HG03469 (cell line): ENCODE measurements around the gene FAM210B.
"Not testable (repeated sequence)": the region's sequence is repeated elsewhere in the genome, so short reads cannot be mapped to it uniquely, and the experiment has no call there.

Experiments
- ATAC-seq: cut with Tn5 transposase; IDR thresholded peaks from one replicate; pipeline ENCODE4 v1.9.1; 2021; ENCODE audit warnings: mild to moderate bottlenecking, moderate library complexity, moderate number of reproducible peaks; ENCODE audit not compliant: unreplicated experiment

FAM210B gene

DNA sequence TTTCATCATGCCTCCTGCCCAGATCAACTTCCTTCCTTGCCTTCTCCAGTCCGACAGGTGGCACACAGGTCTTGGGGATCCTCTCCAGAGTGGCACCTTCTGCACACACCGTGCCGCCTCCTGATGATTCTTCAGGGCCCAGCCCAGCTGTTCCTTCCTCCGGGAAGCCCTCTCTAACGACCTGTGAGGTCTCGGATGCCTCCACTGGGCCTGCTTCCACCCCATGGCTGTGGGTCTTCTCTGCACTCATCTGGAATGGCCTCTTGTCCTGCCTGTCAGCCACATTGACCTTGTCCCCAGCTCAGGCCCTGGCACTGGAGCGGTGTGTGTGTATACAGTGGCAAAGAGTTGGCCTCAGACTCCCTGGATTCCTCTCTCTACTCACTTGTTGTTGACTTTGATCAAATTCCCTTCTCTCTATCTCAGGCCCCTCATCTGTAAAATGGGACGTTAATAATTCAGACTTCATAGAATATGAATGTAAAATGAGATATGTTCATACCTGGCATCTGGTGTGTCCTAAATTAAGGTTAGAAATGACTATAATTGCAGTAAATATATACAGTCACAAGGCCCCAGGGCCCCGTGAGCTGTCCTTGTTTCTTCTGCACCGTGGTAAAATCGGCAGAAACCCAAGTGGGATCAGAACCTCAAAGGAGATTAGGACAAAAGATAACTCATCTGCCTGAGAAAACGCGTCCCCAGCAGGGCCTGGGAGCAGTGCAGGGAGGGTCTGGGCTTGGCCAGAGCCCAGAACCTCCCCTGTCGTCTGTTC, 1.5 kb downstream of the FAM210B start:
- ATAC-seq: no peak

DNA sequence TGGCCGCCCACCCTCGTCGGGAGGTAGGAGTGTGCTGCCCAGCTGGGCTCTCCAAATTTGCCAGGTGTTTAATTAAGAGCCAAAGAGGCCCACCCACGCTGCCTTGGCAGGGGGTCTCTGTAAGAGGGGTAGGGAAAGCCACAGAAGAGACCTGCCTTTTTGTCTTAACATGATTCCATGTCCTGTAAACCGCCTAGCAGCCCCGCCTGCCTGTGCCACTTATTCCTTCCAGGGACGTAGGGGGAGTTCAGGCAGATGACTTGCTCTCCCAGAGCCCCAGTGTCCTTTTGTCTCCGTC, 2.1 kb downstream of the FAM210B start:
- no peak for ATAC-seq

DNA sequence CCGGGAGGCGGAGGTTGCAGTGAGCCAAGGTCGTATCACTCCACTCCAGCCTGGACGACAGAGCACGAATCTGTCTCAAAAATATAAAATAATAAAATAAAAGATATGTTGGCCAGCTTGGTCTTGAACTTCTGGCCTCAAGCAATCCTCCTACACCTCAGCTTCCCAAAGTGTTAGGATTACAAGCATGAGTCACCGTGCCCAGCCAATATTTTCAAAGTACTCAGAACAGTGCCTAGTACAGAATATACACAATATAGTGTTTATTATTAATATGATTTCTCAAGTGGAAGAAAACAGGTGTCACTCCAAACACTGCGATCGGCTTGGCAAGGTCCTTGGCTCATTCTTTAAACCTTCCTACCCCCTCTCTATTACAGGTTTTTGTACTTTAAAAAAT, 3.1 kb downstream of the FAM210B start:
- ATAC-seq: no peak

DNA sequence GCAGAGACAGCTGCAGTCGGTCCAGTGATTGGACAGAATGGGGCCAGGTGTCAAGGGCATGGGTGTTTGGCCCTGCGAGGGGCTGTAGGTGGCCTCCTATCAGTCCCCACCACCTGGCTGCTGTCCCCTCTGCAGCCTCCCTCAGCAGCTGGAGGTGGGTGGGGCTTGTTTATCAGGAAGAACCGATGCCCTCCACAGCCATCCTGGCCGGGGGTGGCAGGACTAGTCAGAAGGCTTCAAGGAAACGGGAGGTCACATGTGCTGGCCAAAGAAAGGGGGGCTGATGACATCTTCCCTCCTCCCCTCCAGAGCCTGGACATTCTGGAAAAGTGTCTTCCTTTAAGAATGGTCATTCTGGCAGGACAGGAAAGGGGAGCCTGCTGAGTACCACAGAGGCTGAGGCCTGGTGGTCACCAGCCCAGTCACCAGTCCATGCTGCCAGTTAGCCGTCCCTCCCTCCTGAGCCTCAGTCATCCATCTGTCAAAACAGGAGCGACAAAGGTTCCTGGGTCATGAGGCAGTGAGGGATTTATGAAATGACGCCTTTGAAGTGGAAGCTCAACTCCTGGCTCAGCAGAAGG, 4.1 kb downstream of the FAM210B start:
- ATAC-seq: no peak

DNA sequence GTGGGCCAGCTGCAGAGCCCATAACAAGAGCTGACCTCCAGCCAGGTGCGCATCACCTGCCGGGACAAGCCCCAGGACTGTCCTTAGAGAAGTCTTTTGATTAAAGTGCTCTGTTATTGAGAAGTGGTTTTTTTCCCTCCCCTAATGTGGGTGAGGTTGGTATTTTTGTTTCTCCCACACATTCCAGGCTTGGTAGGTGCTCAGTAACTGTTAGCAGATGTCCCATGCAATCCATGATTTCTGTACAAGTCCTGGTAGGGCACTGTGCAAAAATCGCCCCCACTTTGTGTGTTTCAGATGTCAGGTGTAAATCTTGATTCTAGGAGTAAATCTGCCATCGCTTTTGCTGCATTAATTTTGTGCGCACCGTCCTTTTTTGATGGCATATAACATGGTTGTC, 4.7 kb downstream of the FAM210B start:
- ATAC-seq: no peak

DNA sequence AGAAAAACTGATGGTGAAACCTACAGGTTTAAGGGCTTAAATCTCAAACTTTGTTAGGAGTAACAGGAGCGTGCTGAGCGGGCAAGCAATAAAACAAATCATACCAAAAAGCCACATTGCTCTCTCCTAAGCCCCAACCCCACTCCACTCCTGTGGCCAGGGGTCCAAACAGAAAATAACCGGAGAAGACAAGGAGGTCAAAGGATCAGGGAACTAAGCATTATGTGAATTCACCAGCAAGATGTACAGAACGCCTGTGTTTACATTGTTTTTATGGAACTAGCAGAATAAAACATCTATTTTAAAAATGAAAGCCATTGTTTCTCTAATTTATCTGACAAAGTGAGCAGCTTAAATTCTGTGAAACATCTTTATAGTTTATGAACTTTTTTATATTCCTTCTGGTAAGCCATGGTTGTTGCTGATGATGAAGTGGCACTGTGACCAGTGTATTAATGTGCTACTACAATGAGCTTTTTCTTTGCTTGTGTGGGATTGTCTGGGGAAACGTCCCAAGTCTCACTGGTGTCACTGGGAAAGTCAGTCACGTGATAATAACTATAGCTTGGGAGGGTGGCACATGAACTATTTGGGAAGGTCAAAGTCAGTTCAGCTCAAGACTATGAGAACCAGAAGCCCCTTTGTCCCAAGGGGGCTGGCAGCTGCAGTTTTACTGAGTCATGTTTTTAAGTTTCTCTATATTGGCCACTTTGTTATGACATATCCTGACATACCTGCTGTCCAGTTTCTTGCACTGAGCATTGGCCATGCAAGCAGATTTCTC, 9.8 kb downstream of the FAM210B start:
- no peak for ATAC-seq

DNA sequence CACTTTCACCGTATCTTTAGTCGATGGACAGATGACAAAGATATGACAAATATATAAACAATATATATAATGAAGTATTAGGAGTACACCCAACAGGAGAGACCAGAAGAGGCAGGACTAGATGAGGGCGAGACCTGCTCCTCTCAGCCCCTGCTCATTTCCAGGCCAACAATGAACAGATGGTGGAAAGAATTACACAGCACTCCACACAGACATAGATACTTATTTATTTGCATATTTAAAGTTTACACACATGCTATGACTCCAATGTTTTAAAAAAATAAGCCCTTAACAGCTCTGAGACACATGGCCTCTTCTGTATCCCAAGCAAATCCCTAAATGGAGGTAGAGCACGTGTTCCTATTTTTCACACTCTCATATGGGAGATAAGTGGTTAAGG, 10.4 kb downstream of the FAM210B start:
- ATAC-seq: no peak

DNA sequence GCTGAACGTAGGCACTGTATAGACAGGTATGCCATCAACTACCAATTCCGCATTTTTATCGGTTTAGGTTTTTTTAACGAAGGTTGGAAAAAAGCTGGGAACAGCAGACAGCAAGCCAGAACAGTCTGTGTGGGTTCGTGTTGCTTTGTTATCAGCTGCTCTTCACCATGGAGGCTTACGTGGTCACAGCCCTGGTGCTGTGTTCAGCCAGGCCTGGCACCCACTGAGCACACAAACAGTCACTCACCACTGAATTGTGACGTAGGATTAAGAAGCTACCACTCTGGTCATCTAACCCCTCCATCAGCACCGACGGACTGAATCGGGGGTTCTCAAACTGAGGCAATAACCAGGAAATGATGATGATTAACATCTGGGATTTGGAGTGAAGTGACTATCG, 13.2 kb downstream of the FAM210B start:
- no peak for ATAC-seq

DNA sequence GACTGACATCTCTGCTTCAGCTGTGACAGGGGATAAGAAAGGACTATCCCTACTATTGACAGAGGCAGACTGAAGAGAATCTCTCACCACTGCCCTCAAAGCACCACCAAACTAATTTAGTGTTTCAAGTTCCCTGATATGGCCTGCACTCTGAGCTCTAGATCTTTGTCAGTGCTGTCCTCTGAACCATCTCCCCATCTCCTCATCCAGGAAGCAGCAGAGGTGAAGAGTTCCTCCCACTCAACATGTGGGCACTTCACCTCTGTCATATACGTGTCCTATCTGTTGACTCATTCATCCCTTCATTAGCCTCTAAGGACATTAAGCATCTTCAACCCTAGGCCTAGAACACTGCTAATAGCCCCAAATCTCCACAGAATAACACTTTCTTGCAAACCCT, 14.1 kb downstream of the FAM210B start:
- ATAC-seq: no peak

DNA sequence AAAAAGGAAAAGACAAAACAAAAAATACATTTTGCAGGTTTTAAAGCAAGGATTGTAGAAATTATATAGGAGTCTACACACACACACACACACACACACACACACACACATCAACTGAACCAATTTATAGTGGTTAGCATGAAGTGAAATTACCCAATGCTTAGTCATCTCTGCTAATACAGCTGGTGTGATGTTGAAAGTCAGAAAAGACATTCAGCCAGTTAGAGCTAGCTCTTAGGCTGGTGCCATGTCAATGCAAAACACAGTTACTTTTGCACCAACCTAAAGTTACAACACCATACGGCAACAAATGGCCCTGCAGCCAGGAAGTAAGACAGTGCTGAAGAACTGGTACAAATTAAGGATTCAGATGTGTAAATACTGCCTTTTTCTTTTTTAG, 15.2 kb downstream of the FAM210B start:
- no peak for ATAC-seq

DNA sequence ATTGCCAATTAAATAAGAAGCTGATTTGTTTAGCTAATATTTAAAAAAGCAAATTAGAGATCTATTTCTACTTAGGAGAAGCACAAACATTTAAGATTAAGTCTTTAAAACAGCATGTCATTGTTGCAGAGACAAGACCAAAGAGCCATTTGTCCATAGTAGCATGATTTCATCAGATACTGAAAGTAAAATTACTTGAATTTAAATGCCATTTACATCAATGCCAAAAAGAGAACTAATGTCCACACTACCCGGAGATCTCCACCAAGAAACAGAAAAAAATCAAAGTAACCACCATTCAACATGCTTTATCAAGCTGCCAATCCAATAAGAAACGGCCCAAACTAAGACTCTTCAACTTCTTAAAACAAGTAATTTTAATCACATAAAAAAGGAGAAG, 17.6 kb downstream of the FAM210B start:
- no peak for ATAC-seq

DNA sequence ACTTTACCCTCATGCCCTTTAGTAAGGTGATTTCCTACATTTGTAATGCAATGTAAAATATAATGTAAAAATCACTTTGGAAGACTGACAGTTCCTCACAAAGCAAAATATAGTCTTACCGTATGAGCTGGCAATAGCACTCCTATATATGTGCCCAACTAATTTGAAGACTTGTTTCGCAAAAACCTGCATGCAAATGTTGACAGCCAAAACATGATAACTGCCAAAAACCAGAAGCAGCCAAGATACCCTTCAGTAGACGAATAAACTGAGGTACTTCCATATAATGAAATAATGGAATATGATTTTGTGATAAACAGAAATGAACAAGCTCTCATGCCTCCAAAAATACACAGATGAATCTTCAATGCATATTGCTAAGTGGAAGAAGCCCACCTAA, 19.6 kb downstream of the FAM210B start:
- no peak for ATAC-seq

DNA sequence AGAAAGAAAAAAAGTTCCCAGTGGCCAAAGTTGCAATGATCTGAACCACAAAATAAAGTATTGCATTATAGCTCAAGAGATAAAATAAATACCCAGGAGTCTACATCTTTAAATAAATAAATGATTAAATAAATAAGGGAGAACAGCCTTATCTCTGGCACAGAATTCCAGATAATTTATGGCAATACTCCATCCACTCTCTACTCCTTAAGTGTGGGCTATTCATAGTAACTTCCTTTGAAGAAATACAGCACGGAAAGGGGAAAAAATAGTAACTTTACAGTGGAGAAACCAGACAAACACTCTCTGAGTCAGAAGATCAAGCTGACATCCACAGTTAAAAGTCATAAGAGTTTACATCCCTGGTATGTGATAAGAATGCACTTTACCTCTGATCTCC, 21.6 kb downstream of the FAM210B start:
- no peak for ATAC-seq

DNA sequence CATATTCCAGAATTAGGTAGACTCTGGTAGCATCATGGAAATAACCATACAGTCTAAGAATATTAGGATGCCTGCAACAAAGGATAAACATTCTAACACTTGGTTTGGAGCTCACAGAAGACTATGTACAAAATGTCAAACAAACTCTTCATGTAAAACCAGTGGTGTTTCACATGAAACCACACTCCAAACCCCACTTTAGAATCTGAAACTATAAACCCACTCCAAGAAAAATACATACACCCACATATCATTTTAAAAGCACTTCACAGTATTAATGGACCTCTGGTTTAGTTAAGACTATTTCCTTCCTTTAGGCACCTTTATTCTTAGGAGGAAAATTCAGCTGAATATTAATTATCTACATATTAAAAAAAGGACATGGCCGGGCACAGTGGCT, 22.7 kb downstream of the FAM210B start:
- ATAC-seq: no peak

DNA sequence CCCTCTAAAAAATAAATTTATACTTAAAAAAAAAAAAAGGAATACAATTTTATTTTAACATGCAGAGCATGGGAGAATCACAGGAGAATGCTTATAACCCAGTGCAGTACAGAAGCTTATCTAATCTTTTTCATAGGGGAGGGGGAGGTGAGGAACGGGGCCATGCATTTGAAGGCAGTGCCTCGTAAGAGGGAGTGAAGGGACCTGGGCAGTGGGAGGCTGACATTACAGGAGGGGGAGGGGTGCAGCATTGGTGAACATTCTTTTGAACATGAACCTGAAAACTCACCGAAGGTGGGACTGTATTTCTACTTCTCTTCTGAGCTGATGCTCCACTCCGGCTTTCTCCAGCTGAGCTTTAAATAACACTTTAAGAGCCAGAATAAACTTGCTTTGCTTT, 23.9 kb downstream of the FAM210B start:
- no peak for ATAC-seq

DNA sequence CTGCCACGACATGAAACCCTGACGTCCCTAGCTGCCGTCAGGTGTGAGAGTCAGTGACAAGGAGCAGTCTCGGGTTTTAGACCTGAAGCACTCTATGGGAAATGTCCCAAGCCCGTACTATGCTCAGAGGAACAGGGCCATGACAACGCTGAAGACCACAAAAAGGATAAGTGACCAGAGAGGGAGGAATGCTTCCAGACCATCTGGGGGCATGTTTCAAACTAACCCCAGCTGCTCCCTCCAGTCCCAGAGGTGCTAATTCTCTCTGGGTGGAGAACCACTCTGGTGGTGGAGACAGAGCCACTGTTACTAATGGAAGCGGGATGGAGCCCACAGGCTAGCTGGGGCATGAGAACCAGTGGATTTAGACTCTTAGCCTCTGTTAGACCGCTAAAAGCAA, 24.6 kb downstream of the FAM210B start:
- ATAC-seq: no peak

DNA sequence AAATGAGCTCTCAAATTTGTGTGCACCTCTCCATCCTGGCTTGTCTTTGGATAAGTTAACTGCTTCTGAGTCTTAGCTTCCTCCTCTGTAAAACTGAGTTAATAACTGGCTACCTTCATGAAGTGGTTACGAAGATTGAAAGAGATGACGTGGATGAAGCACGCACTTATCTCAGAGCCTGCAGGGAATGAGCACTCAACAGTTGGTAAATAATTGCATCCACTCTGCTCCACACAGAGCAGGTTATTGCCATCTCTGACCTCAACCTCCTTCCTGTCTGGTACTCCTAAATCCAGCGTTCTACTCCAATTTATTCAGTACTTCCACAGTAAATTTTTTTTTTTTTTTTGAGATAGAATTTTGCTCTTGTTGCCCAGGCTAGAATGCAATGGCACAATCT, 26.4 kb downstream of the FAM210B start:
- no peak for ATAC-seq

DNA sequence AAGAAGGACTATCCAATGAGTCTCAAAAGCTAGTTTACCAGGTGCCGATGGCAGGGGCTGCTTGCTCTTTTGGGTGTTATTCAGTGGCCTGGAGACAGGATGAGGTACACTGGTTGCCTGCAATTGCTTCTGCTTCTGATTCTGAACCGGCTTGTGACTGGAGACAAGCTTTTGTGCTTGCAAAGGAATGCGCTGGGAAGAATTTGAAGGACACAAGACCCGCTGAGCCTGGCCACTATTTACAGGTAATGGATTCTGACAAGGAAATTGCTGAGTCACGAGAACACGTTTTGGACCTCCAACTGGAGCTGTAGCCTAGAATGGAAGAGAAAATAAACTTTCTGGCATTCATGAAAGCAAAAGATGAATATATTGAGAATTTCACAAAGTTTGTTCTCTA, 27.4 kb downstream of the FAM210B start:
- ATAC-seq: no peak

DNA sequence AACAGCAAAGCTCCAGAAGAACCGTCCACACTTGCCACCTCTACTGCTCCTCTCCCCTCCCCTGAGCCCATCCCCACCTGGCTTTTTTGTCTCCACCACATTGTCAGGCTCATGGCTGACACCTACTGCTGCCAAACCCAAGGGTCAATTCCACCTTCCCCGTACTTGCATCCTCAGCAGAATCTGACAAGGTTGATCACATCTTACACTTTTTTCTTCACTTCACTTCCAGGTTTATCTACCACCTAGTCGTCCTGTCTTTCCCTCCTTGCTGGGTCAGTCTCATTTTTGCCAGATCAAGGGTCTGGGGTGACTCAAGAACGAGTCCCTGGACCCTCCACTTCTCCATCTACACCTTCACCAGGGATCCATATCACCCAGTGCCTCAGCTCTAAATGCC, 30.1 kb downstream of the FAM210B start:
- no peak for ATAC-seq

DNA sequence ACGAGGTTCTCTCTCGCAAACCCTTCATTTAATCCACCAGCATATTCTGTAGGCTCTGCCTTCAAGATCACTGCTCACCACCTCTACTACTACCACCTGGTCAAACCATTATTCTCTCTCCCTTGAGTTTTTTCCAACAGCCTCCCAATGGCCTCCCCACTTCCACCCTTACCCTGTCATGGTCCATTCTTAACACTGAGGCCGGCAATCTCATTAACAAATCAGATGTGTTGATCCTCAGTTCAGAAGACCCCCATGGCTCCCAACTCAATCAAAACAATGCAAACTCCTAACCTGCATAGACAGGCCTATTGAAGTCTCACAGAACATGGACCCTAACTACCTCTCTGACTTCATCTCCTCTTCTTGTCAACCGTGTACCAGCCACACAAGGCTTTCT, 31.0 kb downstream of the FAM210B start:
- ATAC-seq: no peak

DNA sequence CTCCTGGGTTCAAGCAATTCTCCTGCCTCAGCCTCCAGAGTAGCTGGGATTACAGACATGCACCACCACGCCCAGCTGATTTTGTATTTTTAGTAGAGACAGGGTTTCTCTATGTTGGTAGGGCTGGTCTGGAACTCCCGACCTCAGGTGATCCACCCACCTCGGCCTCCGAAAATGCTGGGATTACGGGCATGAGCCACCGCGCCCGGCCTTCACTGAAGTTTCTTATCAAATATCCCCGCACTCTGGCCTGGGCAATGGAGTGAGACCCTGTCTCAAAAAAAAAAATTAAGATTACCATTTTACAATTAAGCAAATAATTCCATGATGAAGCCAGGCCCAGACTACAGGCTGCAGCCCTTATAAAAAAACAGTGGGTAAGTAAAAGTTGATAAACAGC, 31.6 kb downstream of the FAM210B start:
- ATAC-seq: not testable (repeated sequence)

DNA sequence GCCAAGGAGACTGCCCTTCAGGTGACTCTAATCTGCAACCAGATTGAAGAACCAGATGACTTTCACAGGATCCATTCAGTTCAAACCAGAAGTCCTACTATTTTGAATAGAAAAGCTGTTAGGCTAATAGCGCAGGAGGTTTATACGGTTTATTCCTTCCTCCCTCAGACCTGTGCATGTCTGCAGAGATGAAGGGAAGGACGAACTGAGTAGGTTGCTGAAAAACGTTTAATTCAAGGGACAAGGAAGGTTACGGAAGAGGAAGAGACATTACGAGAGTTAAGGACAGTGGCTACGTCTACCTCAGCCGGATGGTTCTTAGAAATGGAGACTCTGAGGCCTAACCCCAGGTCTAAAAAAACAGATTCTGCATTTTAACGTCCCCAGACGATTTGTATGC, 32.3 kb downstream of the FAM210B start:
- no peak for ATAC-seq
